Stimulated activated CD8-positive, alpha-beta memory T cell treated with anti-CD3 and anti-CD28 coated beads, Interleukin-15, amount 100 ng/mL, for 4 hours (primary cell): Measurements from ENCODE around the gene TEX261.

ENCODE experiments used
- DNase-seq, 2 donors: peaks; one replicate each; pipeline ENCODE4 v3.0.0-alpha.2; 2020; ENCODE audit warnings: low read depth in 2 of 2

TEX261 gene

DNA sequence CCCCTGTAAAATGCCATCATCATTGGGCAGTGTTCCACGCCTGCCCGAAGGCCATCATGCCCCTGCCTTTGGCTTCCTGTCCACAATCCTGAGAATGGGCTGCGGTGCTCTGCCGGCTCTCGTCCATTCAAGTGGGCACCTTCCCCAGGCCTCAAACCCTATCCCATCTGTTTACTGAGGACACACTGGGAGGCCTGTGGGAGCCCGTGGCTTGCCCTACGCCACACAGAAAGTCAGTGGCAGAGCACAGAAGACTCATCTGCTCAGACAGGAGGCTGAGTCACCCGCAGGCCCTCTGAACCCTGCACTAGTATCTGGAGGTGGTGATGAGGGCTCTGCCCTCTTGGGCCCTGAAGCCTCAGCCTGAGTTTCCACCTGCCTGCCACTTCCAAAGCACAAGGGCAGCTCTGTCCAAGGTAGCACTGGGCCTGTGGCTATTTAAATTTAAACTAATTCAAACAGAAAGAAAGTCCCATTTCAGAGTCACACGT is 35.4 kb downstream of the TEX261 start:
- no peak for DNase-seq

DNA sequence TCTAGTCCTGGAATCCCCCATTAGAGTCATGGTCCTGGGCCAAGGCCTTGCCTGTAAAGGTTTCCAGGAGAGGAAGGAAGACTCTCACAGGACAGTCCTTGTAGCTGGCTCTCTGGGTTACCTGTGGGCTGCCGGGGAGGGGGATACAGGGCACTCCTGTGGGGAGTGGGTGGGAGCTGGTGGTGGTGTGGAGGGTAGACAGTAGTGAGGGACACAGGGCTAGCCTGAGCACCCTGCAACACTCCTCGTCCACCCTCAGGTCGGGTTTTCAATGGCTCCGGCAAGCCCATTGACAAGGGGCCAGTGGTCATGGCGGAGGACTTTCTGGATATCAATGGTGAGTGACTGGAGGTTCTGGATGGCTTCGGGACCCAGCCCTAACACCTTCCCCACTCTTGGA is 35.9 kb downstream of the TEX261 start:
- DNase-seq = no peak

DNA sequence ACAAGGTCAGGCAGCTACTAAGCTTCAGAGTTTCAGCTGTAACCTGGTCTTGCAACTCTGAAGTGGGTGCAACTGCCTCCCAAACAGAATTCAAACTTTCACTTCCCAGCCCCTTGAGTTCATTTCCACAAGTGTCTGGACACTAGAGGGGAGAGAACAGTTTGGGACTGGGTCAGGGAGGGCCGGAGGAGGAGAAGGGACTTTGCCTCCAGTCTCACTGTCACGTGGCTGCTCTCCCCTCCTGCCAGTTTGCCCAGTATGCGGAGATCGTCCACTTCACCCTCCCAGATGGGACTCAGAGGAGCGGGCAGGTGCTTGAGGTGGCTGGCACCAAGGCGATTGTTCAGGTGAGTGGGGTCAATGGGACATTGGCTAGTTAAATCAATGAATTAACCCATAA is 36.9 kb downstream of the TEX261 start:
- no peak for DNase-seq

DNA sequence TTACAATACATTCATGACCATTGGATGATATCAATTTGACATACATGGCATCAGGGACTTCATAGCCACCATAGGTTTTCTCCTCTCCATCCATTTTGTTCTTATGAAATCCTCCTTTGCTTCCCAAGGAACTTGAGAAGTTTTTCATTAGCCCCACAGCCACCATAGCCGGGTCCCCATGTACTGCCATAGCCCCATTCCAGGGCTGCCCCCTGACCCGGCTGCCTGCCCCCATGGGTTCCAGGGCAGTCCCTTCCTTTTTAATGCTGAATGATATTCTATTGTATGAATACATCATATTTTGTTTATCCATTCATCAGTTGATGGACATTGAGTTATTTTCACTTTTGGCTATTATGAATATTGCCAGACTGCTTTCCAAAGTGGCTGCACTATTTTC is 38.5 kb downstream of the TEX261 start:
- no peak for DNase-seq

- no peak for DNase-seq
These were observed 39.8 kb downstream of the TEX261 start for GRCh38 chr2:70954886-70955285.

- DNase-seq = no peak
These were observed 45.6 kb downstream of the TEX261 start for GRCh38 chr2:70949086-70949485.

- DNase-seq = peak; percentile 32 to 55
These were observed 46.2 kb downstream of the TEX261 start for GRCh38 chr2:70948337-70949003.

- no peak for DNase-seq
These were observed 47.0 kb downstream of the TEX261 start for GRCh38 chr2:70947556-70948184.

DNA sequence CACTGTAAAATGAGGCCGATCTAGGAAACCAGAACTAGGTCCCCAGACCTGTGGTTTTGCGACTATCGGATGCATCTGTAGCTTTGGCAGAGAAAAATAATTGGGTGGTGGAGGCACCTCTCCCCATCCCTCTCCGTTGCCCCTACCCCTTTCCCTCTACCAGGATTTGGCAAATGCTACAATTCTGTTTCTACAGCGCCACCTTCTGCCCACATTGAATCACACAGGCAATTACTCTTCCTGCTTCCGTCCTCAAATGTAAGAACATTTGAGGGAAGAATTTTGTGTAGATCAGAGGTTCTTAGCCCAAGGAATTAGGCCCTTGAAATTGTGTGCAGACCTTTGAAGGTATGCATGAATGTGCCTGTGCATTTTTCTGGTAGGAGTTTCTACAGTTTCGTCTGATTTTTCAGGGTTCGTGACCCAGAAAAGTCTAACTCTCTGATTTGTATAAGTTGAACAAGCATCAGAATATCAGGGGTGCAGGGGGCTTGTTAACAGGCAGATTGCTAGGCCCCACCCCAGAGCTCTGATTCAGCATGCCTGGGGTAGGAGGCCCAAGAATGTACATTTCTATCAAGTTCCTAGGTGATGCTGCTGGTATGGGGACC is 47.7 kb downstream of the TEX261 start:
- no peak for DNase-seq

DNA sequence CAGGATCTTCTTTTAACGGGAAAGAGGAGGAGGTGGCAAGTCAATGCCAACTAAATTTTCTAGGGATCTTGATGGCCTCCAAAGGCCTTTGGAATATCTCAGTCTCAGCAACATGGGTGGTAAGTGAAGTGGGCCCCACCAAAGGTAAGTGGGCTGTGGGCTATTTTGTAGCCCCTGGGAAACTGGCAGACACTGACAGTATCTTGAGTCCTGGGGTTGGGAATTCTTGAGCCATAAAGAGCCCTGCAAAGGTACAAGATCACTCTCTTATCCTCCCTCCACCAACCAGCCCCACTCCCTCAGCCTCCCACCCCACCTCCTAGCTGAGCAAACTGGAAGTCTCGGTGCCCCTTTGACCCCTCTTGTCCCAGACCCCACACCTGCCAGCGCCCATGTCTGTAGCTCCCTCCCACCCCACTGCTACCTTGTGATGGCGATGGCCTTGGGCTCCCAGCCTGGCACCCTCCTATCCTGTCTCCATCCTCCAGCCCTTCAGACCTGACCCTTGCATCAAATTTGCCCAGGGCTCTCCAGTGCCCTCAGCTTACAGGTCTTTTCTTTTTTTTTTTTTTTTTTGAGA is 50.5 kb downstream of the TEX261 start:
- DNase-seq = no peak

- DNase-seq = no peak
These were observed 51.3 kb downstream of the TEX261 start for GRCh38 chr2:70943205-70943871.

DNA sequence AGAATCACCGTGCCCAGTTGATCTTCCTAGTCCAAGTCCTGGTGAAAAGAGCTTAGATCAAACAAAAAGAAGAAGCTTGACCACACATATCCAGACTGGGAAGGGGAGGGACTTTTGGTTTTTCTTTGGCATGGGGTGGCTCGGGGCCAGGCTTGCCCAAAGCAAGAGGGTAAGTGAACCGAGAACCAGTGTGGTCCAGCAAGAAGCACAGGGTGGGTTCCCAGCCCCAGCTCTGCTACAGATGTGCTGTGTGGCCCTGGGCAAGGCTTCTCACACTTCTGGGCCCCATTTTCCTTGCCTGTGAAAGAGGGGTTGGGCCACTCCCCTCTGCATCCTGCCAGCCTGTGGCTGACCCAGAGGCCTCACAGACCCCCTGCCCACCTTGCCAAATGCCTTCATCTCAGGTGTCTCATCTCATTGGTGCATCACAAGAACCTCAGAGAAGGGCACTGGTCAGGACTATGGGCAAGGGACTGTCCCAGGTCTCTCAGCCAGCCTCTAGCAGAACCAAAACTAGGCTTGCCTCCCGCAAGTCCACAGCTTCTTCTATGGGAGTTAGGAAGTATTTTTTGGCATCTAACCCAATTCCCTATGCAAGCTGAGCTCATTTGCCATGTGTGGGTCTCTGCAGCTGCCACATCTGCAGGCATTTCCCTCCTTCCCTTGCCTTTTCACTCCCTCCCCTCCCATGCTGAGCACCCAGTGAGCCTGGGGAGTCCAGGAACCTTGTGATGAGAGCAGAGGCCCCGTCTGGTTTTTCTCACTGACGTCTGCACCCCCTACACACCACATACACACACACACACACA is 52.1 kb downstream of the TEX261 start:
- DNase-seq = no peak

DNA sequence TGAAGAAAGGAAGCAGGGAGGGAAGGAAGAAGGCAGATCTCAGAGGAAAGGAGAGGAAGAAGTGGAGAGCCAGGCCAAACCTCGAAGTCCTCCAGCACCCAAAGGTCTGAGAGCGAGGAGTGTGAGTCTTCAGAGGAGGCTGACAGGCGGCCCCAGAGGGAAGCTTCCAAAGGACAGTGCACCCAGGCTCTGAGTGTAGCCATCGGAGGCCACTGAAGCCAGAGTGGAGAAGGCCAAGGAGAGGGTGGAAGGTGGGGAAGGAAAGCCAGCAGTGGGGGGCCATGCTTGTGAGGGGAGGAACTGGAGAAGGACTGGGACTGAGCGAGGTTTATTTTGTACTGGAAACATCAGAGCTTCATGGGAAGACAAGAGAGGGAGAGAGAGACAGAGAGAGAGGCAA is 53.0 kb downstream of the TEX261 start:
- DNase-seq = no peak

GRCh38 chr2:70941186-70941585 is 53.5 kb downstream of the TEX261 start:
- no peak for DNase-seq

DNA sequence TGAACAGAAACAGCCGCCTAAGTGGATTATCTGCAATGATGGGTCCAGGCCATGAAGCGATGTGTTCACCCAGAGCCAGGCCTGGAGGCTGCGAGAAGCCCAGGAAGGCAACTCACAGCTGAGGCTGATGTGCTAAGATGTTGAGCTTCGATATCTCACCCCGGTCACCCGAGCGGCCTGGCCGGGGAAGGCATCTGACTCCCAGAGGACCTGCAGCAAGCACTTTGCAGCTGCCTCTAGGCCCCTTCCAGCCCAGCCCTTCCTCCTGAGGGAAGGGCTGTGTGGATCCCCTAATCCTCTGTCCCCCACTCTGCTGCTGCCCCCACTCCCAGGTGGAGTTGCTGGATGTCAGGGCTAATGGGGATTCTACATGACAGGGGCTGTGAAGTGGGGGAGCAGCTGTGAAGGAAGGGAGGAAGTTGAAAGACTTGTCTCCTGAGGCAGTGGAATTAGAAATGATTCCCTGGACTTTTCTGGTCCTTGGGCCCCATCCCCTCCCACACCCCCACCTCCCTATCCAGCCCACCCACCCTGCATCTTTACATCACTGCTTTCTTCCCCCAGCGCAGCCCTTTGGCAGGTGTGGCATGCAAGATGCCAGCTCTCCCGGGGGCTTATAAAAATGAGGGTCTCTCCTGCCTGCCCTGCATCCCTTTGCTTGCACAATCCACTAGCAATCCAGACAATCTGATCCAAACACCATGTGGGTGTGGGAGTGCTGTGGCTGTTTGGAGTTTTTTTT is 54.7 kb downstream of the TEX261 start:
- DNase-seq = no peak

DNA sequence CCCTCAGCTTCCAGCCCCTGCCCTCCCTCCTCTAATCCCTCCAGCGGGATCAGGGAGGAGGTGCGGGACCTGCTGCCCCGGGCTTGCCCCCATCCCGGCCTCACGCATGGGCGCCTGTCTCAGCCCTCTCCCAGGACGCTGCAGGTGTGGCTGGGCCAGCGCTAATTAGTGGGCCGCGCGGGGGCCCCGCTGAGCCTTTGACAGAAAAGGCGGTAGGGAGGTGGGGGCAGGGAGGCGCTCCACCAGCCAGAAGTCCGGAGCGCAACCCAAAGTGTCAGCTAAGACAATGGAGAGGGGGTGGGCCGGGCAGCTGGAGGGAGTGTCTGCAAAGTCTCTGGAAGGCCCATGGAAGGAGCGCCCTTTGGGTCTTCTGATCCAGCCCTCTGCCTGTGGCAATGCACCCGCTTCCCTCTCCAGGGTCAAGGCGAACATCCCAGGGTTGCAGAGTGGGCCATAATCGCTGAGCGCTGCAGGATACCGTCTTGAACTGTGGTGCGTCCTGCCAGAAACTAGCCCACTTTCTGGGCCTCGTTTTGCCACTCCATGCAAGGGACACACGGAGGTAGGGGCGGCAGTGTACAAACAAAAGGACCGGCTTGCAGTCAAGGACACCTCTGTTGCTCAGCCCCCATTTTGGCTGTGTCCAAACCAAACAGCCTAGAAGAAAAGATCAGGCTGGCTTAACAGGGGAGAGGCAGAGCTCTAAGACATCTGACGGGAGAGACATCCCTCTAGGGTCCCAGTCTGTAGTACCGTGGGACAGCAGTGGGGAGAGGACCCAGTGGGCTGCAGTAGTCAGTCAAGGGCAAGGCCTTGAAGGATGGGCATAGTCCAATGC is 55.5 kb downstream of the TEX261 start:
- no peak for DNase-seq

GRCh38 chr2:70938586-70938950 is 56.1 kb downstream of the TEX261 start:
- DNase-seq = no peak

DNA sequence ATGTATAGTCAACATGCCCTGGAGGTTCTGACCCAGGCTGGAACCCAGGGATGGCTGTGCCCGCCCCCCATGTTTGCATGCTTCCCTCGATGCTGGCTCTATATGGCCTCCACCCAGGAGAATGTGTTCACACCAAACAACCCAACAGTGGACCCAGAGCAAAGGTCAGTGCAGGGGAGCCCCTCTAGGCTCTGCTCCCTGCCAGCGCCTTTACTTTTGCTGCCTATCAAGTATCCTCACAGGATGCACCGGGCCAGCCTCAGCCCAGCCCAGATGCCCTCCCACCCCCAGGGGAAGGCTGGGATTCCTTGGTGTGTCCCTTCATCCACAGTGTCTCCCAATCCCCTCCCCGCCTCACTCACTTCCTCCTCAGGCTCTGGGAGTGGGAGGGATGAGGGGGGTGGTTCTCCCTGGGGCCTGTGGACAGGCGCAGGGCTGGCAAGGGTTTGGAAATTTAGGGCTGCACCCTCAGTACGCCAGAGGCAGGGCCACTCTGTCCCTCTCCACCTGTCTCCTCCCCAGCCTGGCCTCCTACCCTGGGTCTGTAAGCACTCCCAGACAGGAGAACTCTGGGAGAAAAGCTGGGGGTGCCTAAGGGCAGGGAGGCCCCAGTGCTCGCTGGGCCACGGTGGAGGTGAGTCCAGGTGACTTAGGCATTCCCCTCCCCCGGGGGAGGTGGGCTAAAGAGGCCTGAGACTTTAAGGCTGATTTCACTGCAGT is 56.6 kb downstream of the TEX261 start:
- DNase-seq = no peak
